Measurements from ENCODE around the gene NFE2L1.

GRCh38 chr17:48060249-48060648 lies 12.1 kb downstream of the NFE2L1 start:
- TF ChIP-seq CTCF (IDR thresholded peaks at IDR 0.05) (no peak), POLR2A (IDR thresholded peaks at IDR 0.05) (no peak)

Data from thyroid gland (tissue), 4 donors.